ENCODE data around the gene AMER3.

- TF ChIP-seq CTCF (conservative IDR thresholded peaks at IDR 0.05; ENCODE audit: low read length) (no peak), EZH2phosphoT487 (IDR thresholded peaks at IDR 0.05; ENCODE audit: borderline replicate concordance, low read depth, low read length) (no peak)
Observed at GRCh38 chr2:130749641-130750040, 5.7 kb upstream of the AMER3 start.

Data from OCI-LY7 (cell line).